Heart right ventricle (tissue), 16 donors: ENCODE results near the gene MFAP2. TPM values are rescaled to one million over a fixed set of nuclear protein-coding genes. Genes with fewer than 3 reads are reported as not detected.

Experiments
- ATAC-seq, 8 donors: fragments of 200-7000 bp; cut with Tn5 transposase; one replicate each; pipeline ENCODE4 v1.9.1; 2020; ENCODE audit warnings: mild to moderate bottlenecking in 8 of 8, moderate library complexity in 8 of 8, moderate number of reproducible peaks in 1 of 8
- DNase-seq, 2 donors: peaks; one replicate each; pipeline ENCODE4 v3.0.0-alpha.2; 2020
- H3K27ac ChIP-seq, 10 donors: fragments of 200-600 bp; sonication (generic) in 2 of 10; one replicate each; pipeline versions ENCODE4 v1.5.0 to v1.8.0; 2020 to 2022; ENCODE audit warnings: mild to moderate bottlenecking in 3 of 10
- H3K27me3 ChIP-seq, 7 donors: fragments of 200-600 bp; one replicate each; pipeline ENCODE4 v1.8.0; 2021 to 2022; ENCODE audit warnings: mild to moderate bottlenecking in 2 of 7
- H3K36me3 ChIP-seq, 9 donors: fragments of 200-600 bp; sonication (generic) in 1 of 9; one replicate each; pipeline versions ENCODE4 v1.5.0 to v1.8.0; 2020 to 2022; ENCODE audit warnings: mild to moderate bottlenecking in 2 of 9
- H3K4me1 ChIP-seq, 9 donors: fragments of 200-600 bp; sonication (generic) in 1 of 9; one replicate each; pipeline versions ENCODE4 v1.5.0 to v1.8.0; 2020 to 2022; ENCODE audit warnings: mild to moderate bottlenecking in 4 of 9
- H3K4me3 ChIP-seq, 10 donors: fragments of 200-600 bp; sonication (generic) in 2 of 10; one replicate each; pipeline versions ENCODE4 v1.5.0 to v1.8.0; 2020 to 2022; ENCODE audit warnings: mild to moderate bottlenecking in 7 of 10, moderate library complexity in 2 of 10
- H3K9me3 ChIP-seq, 11 donors: fragments of 200-600 bp in 10 of 11; sonication (generic) in 2 of 11; one replicate each; pipeline versions ENCODE4 v1.5.0 to v1.8.0; 2013 to 2022; ENCODE audit warnings: mild to moderate bottlenecking in 2 of 11, control low read depth in 1 of 11, moderate library complexity in 1 of 11
- WGBS, 2 donors: extraction: QIAGEN DNeasy Blood & Tissue Kit; methylation state at CpG; one replicate each; pipeline ENCODE4 v1.1.7; 2013; ENCODE audit warnings: inconsistent platforms in 1 of 2; 5-methylcytosine and 5-hydroxymethylcytosine counted together
- intact Hi-C, 10 donors: fragments of 100-400 bp; cut with DNase I; formaldehyde crosslinking; loops; one replicate each; pipeline versions ENCODE4 v1.11.1 to v1.14.2; 2022
- polyA plus RNA-seq, 2 donors: library from polyadenylated mRNA; stranded (reverse); fragments of 200-250 nt; gene quantifications; one replicate each; pipeline ENCODE4 v1.2.3, GENCODE V29; 2013
- total RNA-seq, 10 donors: library from RNA; stranded (reverse); fragmentation: NEBNext Ultra II Directional in 3 of 10; extraction: Animal tissue kit (Norgen Biotek cat#: 25700) in 3 of 10; gene quantifications; one replicate each; pipeline versions ENCODE4 v1.2.1 to v1.2.4, GENCODE V29; 2021 to 2023
- TF ChIP-seq, protein P1 (sequence below), 9 donors: fragments of 200-600 bp; sonication (generic) in 2 of 9; IDR thresholded peaks; one replicate each; pipeline versions ENCODE4 v1.5.0 to v1.8.0; 2021 to 2022; ENCODE audit warnings: antibody characterized with exemption in 9 of 9, mild to moderate bottlenecking in 5 of 9, moderate library complexity in 1 of 9
- donor health status: Arrhythmogenic right ventricular cardiomyopathy.
- donor health status: ischemic (EF 13 %, LVEDD 7.1; RV severe dilation, severe dysfunction).
- donor health status: healthy with polysubstance abuse.
- donor health status: DM: no; HTN: yes; CAD: no.
- donor health status: DM: no; HTN: no; CAD: no.
- donor health status: ischemic (EF 25% LVEDD 6.9; RV normal size, moderate dysfunction).
- donor health status: ischemic (EF 25% LVEDD 5.7; RV mildly dilated, moderate dysfunction).
- donor health status: healthy.
- donor health status: DM: yes; HTN: yes; CAD: no.
- donor health status: Ischemic cardiomyopathy.
- donor health status: ischemic (EF 35%, LVEDD 5.7; RV mildly dilated, moderate dysfunction).
- donor health status: nonischemic (EF 11% LVEDD 7.7; RV severe dilation, severe dysfunction).
- donor health status: DM: yes; HTN: yes; CAD: no.
- donor health status: PGD.
- donor health status: ischemic (EF 29% LVEDD 5.4; RV normal size, mild dysfunction).
- donor health status: nonischemic (EF 23%, LVEDD 6.1; RV moderate dilation, normal function).

MFAP2 gene
- total and polyA plus RNA-seq, 12 donors = 1.3 to 10.5 (median 2.5) TPM

GRCh38 chr1:17008208-17008855 is 27.9 kb upstream of the MFAP2 start:
- intact Hi-C loops = loop anchor here in 1 of 10 donors (5.0 kb wide), 1 partner anchor 1391 kb away; the partner anchor contains the start of gene DDI2
- H3K27me3 ChIP-seq = no peaks in the 10 kb centered on the region
- ATAC-seq = no peak
- no peak for DNase-seq
- H3K9me3 ChIP-seq = no peaks in the 10 kb centered on the region
- WGBS, 2 donors = 93 to 94% methylated on average over 15 of the region's 15 CpGs
- peaks cover 0 to 35% (median 10%) of the 10 kb centered on the region in 9 donors for H3K36me3 ChIP-seq
- peaks cover 7 to 43% (median 26%) of the 10 kb centered on the region in 9 donors for H3K4me1 ChIP-seq
- no peak overlapping the region for H3K4me3 ChIP-seq
- no peak overlapping the region for H3K27ac ChIP-seq
- TF ChIP-seq, protein P1, sequence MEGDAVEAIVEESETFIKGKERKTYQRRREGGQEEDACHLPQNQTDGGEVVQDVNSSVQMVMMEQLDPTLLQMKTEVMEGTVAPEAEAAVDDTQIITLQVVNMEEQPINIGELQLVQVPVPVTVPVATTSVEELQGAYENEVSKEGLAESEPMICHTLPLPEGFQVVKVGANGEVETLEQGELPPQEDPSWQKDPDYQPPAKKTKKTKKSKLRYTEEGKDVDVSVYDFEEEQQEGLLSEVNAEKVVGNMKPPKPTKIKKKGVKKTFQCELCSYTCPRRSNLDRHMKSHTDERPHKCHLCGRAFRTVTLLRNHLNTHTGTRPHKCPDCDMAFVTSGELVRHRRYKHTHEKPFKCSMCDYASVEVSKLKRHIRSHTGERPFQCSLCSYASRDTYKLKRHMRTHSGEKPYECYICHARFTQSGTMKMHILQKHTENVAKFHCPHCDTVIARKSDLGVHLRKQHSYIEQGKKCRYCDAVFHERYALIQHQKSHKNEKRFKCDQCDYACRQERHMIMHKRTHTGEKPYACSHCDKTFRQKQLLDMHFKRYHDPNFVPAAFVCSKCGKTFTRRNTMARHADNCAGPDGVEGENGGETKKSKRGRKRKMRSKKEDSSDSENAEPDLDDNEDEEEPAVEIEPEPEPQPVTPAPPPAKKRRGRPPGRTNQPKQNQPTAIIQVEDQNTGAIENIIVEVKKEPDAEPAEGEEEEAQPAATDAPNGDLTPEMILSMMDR (IDR thresholded peaks at IDR 0.05) = no peak

- TF ChIP-seq, protein P1 (IDR thresholded peaks at IDR 0.05) = no peak
- WGBS, 2 donors = 92% methylated on average over 8 of the region's 8 CpGs
- peaks cover 0 to 47% (median 10%) of the 10 kb centered on the region in 9 donors for H3K36me3 ChIP-seq
- intact Hi-C loops = loop anchor here in 1 of 10 donors (5.0 kb wide), 1 partner anchor 1390 kb away; the partner anchor contains the start of gene DDI2
- ATAC-seq (no peak), DNase-seq (no peak)
- H3K9me3 ChIP-seq = no peaks in the 10 kb centered on the region
- no peak overlapping the region for H3K27ac ChIP-seq
- H3K4me1 ChIP-seq = peaks cover 7 to 32% (median 24%) of the 10 kb centered on the region in 9 donors
- H3K4me3 ChIP-seq = no peak overlapping the region
- H3K27me3 ChIP-seq = no peaks in the 10 kb centered on the region
Measured at GRCh38 chr1:17007121-17007520, 26.7 kb upstream of the MFAP2 start.

GRCh38 chr1:17005365-17005740 is 24.9 kb upstream of the MFAP2 start:
- TF ChIP-seq, protein P1 (IDR thresholded peaks at IDR 0.05) = no peak
- Histone ChIP-seq H3K36me3 (peaks cover 0 to 64% (median 10%) of the 10 kb centered on the region in 9 donors), H3K27ac (no peak overlapping the region), H3K9me3 (no peaks in the 10 kb centered on the region), H3K4me1 (peaks cover 4 to 19% (median 11%) of the 10 kb centered on the region in 9 donors), H3K27me3 (no peaks in the 10 kb centered on the region), H3K4me3 (no peak overlapping the region)
- ATAC-seq (no peak), DNase-seq (no peak)
- WGBS, 2 donors = 95 to 96% methylated on average over 19 of the region's 19 CpGs
- intact Hi-C loops = loop anchor here in 1 of 10 donors (5.0 kb wide), 1 partner anchor 1388 kb away; the partner anchor contains the start of gene DDI2

GRCh38 chr1:17004466-17005364 is 24.3 kb upstream of the MFAP2 start:
- WGBS, 2 donors = 94 to 95% methylated on average over 24 of the region's 24 CpGs
- TF ChIP-seq, protein P1 (IDR thresholded peaks at IDR 0.05) = no peak
- no peak for ATAC-seq
- peaks cover under 1 to 13% (median 4%) of the 10 kb centered on the region in 9 donors for H3K4me1 ChIP-seq
- no peak overlapping the region for H3K4me3 ChIP-seq
- no peak overlapping the region for H3K27ac ChIP-seq
- H3K27me3 ChIP-seq = no peaks in the 10 kb centered on the region
- intact Hi-C loops = loop anchor here in 1 of 10 donors (5.0 kb wide), 1 partner anchor 1387 kb away; the partner anchor contains the start of gene DDI2
- H3K36me3 ChIP-seq = peaks cover 0 to 71% (median 10%) of the 10 kb centered on the region in 9 donors
- no peaks in the 10 kb centered on the region for H3K9me3 ChIP-seq
- DNase-seq = no peak
